ENCODE results near the gene SCFD2. TPM values are rescaled to one million over a fixed set of nuclear protein-coding genes. Genes with fewer than 3 reads are reported as not detected.
A peak's percentile ranks its signal among the peaks of the same experiment; 100 is the strongest.

Gene SCFD2
- total RNA-seq, 1 donor from 2014 or later: 22.8 TPM

- no peaks in the 10 kb centered on the region for H3K9me3 ChIP-seq
- no peaks in the 10 kb centered on the region for H3K27me3 ChIP-seq
- H3K4me3 ChIP-seq: no peak overlapping the region
- peaks cover 0 to 8% of the 10 kb centered on the region in 2 donors for H3K4me1 ChIP-seq
- TF ChIP-seq CTCF (IDR thresholded peaks at IDR 0.05): no peak
- no peaks in the 10 kb centered on the region for H3K36me3 ChIP-seq
- H3K27ac ChIP-seq: no peak overlapping the region
- DNase-seq (ENCODE audit: low spot score in 2 of 2): no peak
- intact Hi-C loops (cut with DNase I): no loop called here
Measured at GRCh38 chr4:53326535-53326934, 39.3 kb downstream of the SCFD2 start.

- H3K4me3 ChIP-seq: no peak overlapping the region
- intact Hi-C loops (cut with DNase I): loop anchor here (5.0 kb wide), 2 partner anchors 55 to 905 kb away; partner anchors contain the start of genes FIP1L1 and PDGFRA
- TF ChIP-seq CTCF (IDR thresholded peaks at IDR 0.05): no peak
- DNase-seq (ENCODE audit: low spot score in 2 of 2): no peak
- H3K9me3 ChIP-seq: no peaks in the 10 kb centered on the region
- H3K27ac ChIP-seq: no peak overlapping the region
- no peaks in the 10 kb centered on the region for H3K27me3 ChIP-seq
- no peaks in the 10 kb centered on the region for H3K36me3 ChIP-seq
- peaks cover 4 to 15% of the 10 kb centered on the region in 2 donors for H3K4me1 ChIP-seq
Measured at GRCh38 chr4:53322696-53323095, 43.2 kb downstream of the SCFD2 start.

- no peak for TF ChIP-seq CTCF (IDR thresholded peaks at IDR 0.05)
- H3K4me3 ChIP-seq: peak overlapping the region; percentile 14 to 23
- H3K27me3 ChIP-seq: no peaks in the 10 kb centered on the region
- DNase-seq (ENCODE audit: low spot score in 2 of 2): no peak
- H3K4me1 ChIP-seq: peaks cover 4 to 15% of the 10 kb centered on the region in 2 donors
- H3K9me3 ChIP-seq: no peaks in the 10 kb centered on the region
- intact Hi-C loops (cut with DNase I): loop anchor here (5.0 kb wide), 2 partner anchors 55 to 905 kb away; partner anchors contain the start of genes FIP1L1 and PDGFRA
- peak overlapping the region; percentile 81 to 87 for H3K27ac ChIP-seq
- H3K36me3 ChIP-seq: no peaks in the 10 kb centered on the region
Measured at GRCh38 chr4:53321984-53322289, 43.9 kb downstream of the SCFD2 start.

GRCh38 chr4:53321151-53321983, 44.5 kb downstream of the SCFD2 start:
- peaks cover 4 to 15% of the 10 kb centered on the region in 2 donors for H3K4me1 ChIP-seq
- no peaks in the 10 kb centered on the region for H3K36me3 ChIP-seq
- H3K27ac ChIP-seq: peak overlapping the region; percentile 81 to 87
- no peak for TF ChIP-seq CTCF (IDR thresholded peaks at IDR 0.05)
- DNase-seq (ENCODE audit: low spot score in 2 of 2): no peak
- no peaks in the 10 kb centered on the region for H3K9me3 ChIP-seq
- intact Hi-C loops (cut with DNase I): loop anchor here (5.0 kb wide), 2 partner anchors 56 to 906 kb away; partner anchors contain the start of genes FIP1L1 and PDGFRA
- H3K27me3 ChIP-seq: no peaks in the 10 kb centered on the region
- H3K4me3 ChIP-seq: peak overlapping the region; percentile 14 to 23

- no peaks in the 10 kb centered on the region for H3K9me3 ChIP-seq
- no peak for TF ChIP-seq CTCF (IDR thresholded peaks at IDR 0.05)
- peaks cover under 1 to 6% of the 10 kb centered on the region in 2 donors for H3K4me1 ChIP-seq
- no peak overlapping the region for H3K27ac ChIP-seq
- H3K27me3 ChIP-seq: no peaks in the 10 kb centered on the region
- H3K36me3 ChIP-seq: no peaks in the 10 kb centered on the region
- intact Hi-C loops (cut with DNase I): no loop called here
- no peak overlapping the region for H3K4me3 ChIP-seq
- DNase-seq (ENCODE audit: low spot score in 2 of 2): no peak
Measured at GRCh38 chr4:53315300-53315699, 50.6 kb downstream of the SCFD2 start.
